CD14-positive monocyte (primary cell): ENCODE measurements around the gene SLC22A23. TPM values are rescaled to one million over a fixed set of nuclear protein-coding genes. Genes with fewer than 3 reads are reported as not detected.

ENCODE experiments used
- DNase-seq, 3 donors: peaks; one replicate each; pipeline ENCODE4 v3.0.0-alpha.2; 2011 to 2022
- H2AFZ ChIP-seq: 2 replicates; pipeline ENCODE4 v1.6.0; 2012; ENCODE audit warnings: mild to moderate bottlenecking, low read depth, low read length, inconsistent platforms; ENCODE audit not compliant: insufficient read depth, poor library complexity, severe bottlenecking
- H3K27ac ChIP-seq, 2 donors: 1 replicate in 1 of 2; 2 replicates in 1 of 2; pipeline ENCODE4 v1.5.1; 2012 to 2013; ENCODE audit warnings: low read length in 2 of 2, control low read depth in 1 of 2, inconsistent platforms in 1 of 2, low read depth in 1 of 2, mild to moderate bottlenecking in 1 of 2
- H3K27me3 ChIP-seq, 2 donors: one replicate each; pipeline versions ENCODE4 v1.6.0 to v1.6.1; 2011 to 2013; ENCODE audit warnings: low read length in 2 of 2; ENCODE audit not compliant: control insufficient read depth in 2 of 2, insufficient read depth in 2 of 2
- H3K36me3 ChIP-seq, 2 donors: replicated peaks in 1 of 2; 1 replicate in 1 of 2; 2 replicates in 1 of 2; pipeline versions ENCODE4 v1.5.1 to v1.6.1; 2012 to 2013; ENCODE audit warnings: low read length in 2 of 2, control low read depth in 1 of 2, inconsistent platforms in 1 of 2, mild to moderate bottlenecking in 1 of 2; ENCODE audit not compliant: insufficient read depth in 2 of 2, control insufficient read depth in 1 of 2
- H3K4me1 ChIP-seq, 2 donors: 1 replicate in 1 of 2; 2 replicates in 1 of 2; pipeline versions ENCODE4 v1.5.1 to v1.6.1; 2012 to 2013; ENCODE audit warnings: low read length in 2 of 2, control low read depth in 1 of 2, inconsistent platforms in 1 of 2, mild to moderate bottlenecking in 1 of 2, moderate library complexity in 1 of 2; ENCODE audit not compliant: insufficient read depth in 2 of 2, control insufficient read depth in 1 of 2
- H3K4me2 ChIP-seq: replicated peaks from 2 replicates; pipeline ENCODE3; 2012; ENCODE audit warnings: low read length, moderate library complexity, mild to moderate bottlenecking; ENCODE audit not compliant: poor library complexity, severe bottlenecking; ENCODE audit errors: extremely low read depth
- H3K4me3 ChIP-seq, 3 experiments: fragments of 200-600 bp in 1 of 3; sonication (generic) in 1 of 3; replicated peaks in 1 of 3; 1 replicate in 2 of 3; 2 replicates in 1 of 3; pipeline ENCODE4 v1.5.1; 2011 to 2013; ENCODE audit warnings: low read length in 3 of 3, mild to moderate bottlenecking in 3 of 3, control low read depth in 2 of 3, low read depth in 2 of 3, inconsistent platforms in 1 of 3, moderate library complexity in 1 of 3
- H3K79me2 ChIP-seq: 2 replicates; pipeline ENCODE4 v1.6.0; 2012; ENCODE audit warnings: mild to moderate bottlenecking, control low read depth, inconsistent platforms, low read length, moderate library complexity; ENCODE audit not compliant: insufficient read depth
- H3K9ac ChIP-seq: 2 replicates; pipeline ENCODE4 v1.6.0; 2017; ENCODE audit warnings: low read length, mild to moderate bottlenecking; ENCODE audit not compliant: insufficient read depth, poor library complexity, severe bottlenecking
- H3K9me3 ChIP-seq, 2 donors: replicated peaks in 1 of 2; 1 replicate in 1 of 2; 2 replicates in 1 of 2; pipeline versions ENCODE4 v1.5.1 to v1.6.1; 2012 to 2013; ENCODE audit warnings: low read length in 2 of 2, control low read depth in 1 of 2; ENCODE audit not compliant: control insufficient read depth in 1 of 2, insufficient read depth in 1 of 2
- H4K20me1 ChIP-seq: 2 replicates; pipeline ENCODE4 v1.6.0; 2012; ENCODE audit warnings: mild to moderate bottlenecking, low read length, control low read depth, moderate library complexity; ENCODE audit not compliant: insufficient read depth
- H3K27ac Mint-ChIP-seq, 7 donors: one replicate each; pipeline ENCODE4 v1.8.0; 2020; ENCODE audit warnings: mild to moderate bottlenecking in 7 of 7, mixed read lengths in 7 of 7, moderate library complexity in 6 of 7, inconsistent platforms in 2 of 7
- H3K27me3 Mint-ChIP-seq, 3 donors: one replicate each; pipeline ENCODE4 v1.8.0; 2021 to 2022; ENCODE audit warnings: low read depth in 3 of 3, mild to moderate bottlenecking in 3 of 3, mixed read lengths in 3 of 3, moderate library complexity in 3 of 3, inconsistent platforms in 1 of 3
- H3K36me3 Mint-ChIP-seq, 2 donors: one replicate each; pipeline ENCODE4 v1.8.0; 2020; ENCODE audit warnings: mixed read lengths in 2 of 2, inconsistent platforms in 1 of 2, mild to moderate bottlenecking in 1 of 2
- H3K4me1 Mint-ChIP-seq: one replicate; pipeline ENCODE4 v1.8.0; 2020; ENCODE audit warnings: mild to moderate bottlenecking, mixed read lengths
- H3K4me3 Mint-ChIP-seq, 2 donors: one replicate each; pipeline ENCODE4 v1.8.0; 2020; ENCODE audit warnings: mild to moderate bottlenecking in 2 of 2, mixed read lengths in 2 of 2, moderate library complexity in 1 of 2
- H3K9me3 Mint-ChIP-seq, 7 donors: one replicate each; pipeline ENCODE4 v1.8.0; 2020 to 2022; ENCODE audit warnings: mixed read lengths in 7 of 7, mild to moderate bottlenecking in 6 of 7, moderate library complexity in 6 of 7, inconsistent platforms in 2 of 7
- WGBS: methylation state at CpG from one replicate; pipeline ENCODE4 v1.1.5; 2013; ENCODE audit warnings: missing lambda C conversion rate; ENCODE audit not compliant: insufficient coverage; 5-methylcytosine and 5-hydroxymethylcytosine counted together
- intact Hi-C, 2 donors: fragments of 100-400 bp; cut with micrococcal nuclease; formaldehyde crosslinking; loops; one replicate each; pipeline versions ENCODE4 v1.15.0 to v1.15.1; 2023
- polyA plus RNA-seq, 3 donors: library from polyadenylated mRNA; depleted of rRNA in 1 of 3; unstranded in 2 of 3; stranded (reverse) in 1 of 3; fragments of 300-500 nt in 2 of 3; fragments of >200 nt in 1 of 3; fragmentation: Illumina TruSeq in 2 of 3; gene quantifications; 1 replicate in 2 of 3; 2 replicates in 1 of 3; pipeline ENCODE4 v1.2.3, GENCODE V29; 2012 to 2021
- TF ChIP-seq, protein P1 (sequence below): fragments of 200-600 bp; IDR thresholded peaks from one replicate; pipeline ENCODE4 v1.8.0; 2022; ENCODE audit warnings: antibody characterized with exemption, mild to moderate bottlenecking

SLC22A23 gene
- polyA plus RNA-seq, 3 donors, result 0.08 TPM; not detected in 2

DNA sequence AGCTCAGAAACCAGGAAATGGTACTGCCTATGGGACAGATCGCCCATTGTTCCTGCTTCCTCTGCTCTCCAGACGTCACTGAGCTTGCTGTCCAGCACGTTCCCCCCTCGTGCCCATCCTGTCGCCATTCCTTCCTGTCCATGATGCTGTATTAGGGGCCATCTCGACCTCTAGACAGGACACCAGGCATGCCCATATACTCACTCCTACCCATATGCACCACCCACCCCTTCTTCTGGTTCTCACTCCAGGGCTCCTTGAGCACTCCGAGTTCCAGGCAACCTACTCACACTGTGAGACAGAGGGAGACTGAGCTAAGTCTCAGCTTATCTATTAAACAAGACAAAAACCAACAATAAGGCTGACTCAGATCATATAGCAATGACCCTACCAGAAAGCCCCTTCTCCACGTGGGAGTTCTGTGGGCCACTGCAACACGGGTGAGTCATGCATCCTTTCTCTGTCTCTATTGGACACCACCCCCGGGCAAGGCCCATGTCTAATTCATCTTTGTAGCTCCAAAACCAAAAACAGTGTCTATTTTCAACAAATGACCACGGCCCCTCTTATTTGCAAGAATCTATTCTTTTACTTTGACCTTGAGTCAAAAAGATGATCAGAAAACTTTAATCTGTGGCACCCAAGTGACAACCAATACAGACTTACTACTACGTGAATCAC lies 132.4 kb downstream of the SLC22A23 start:
- Histone ChIP-seq H3K79me2 (no peaks in the 10 kb centered on the region), H3K9me3 (no peaks in the 10 kb centered on the region), H3K27ac (no peak overlapping the region), H3K36me3 (no peaks in the 10 kb centered on the region), H3K4me2 (no peak overlapping the region), H4K20me1 (no peaks in the 10 kb centered on the region), H2AFZ (no peak overlapping the region), H3K9ac (no peak overlapping the region), H3K27me3 (no peaks in the 10 kb centered on the region), H3K4me1 (no peaks in the 10 kb centered on the region), H3K4me3 (no peak overlapping the region)
- H3K9me3 Mint-ChIP-seq, result peaks cover 0 to 2% (median 0%) of the 10 kb centered on the region in 7 donors
- peaks cover 0 to 9% (median 5%) of the 10 kb centered on the region in 3 donors for H3K27me3 Mint-ChIP-seq
- peaks cover 5% of the 10 kb centered on the region for H3K4me1 Mint-ChIP-seq
- H3K36me3 Mint-ChIP-seq, result no peaks in the 10 kb centered on the region
- H3K4me3 Mint-ChIP-seq, result no peak overlapping the region
- DNase-seq, result peak; percentile 15 to 85 (median 18)
- TF ChIP-seq, protein P1, sequence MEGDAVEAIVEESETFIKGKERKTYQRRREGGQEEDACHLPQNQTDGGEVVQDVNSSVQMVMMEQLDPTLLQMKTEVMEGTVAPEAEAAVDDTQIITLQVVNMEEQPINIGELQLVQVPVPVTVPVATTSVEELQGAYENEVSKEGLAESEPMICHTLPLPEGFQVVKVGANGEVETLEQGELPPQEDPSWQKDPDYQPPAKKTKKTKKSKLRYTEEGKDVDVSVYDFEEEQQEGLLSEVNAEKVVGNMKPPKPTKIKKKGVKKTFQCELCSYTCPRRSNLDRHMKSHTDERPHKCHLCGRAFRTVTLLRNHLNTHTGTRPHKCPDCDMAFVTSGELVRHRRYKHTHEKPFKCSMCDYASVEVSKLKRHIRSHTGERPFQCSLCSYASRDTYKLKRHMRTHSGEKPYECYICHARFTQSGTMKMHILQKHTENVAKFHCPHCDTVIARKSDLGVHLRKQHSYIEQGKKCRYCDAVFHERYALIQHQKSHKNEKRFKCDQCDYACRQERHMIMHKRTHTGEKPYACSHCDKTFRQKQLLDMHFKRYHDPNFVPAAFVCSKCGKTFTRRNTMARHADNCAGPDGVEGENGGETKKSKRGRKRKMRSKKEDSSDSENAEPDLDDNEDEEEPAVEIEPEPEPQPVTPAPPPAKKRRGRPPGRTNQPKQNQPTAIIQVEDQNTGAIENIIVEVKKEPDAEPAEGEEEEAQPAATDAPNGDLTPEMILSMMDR, result no peak
- H3K27ac Mint-ChIP-seq, result no peak overlapping the region
- WGBS, result 74% methylated on average over 11 of the region's 12 CpGs
- intact Hi-C loops, result no loop called here

DNA sequence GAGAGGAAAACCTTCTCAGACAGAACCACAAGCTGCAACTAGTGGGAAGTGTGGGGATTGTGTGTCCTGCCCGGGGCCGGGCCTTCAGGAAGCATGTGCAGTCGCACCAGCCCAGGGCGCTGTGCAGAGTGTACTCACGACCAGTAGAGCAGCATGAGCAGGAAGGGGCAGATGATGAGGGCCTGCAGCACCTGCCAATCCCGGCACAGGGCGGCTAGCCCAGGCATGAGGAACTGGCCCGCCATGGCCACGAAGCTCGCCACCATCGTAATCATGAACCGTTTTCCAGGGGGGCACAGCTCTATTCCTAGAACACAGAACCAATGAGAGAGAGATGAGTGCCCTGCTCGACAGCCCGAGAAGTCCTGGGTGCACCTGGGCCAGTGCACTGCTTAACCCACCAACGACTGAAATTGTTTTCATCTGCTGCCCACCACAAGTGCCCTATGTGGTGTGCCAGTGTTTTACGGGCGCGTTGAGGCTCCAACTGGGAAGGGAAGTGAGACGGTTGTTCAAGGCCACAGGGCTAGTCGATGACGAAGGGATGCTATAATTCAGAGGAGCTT lies 133.1 kb downstream of the SLC22A23 start:
- Mint-ChIP-seq H3K27ac (no peak overlapping the region), H3K27me3 (peaks cover 2 to 11% (median 5%) of the 10 kb centered on the region in 3 donors), H3K36me3 (no peaks in the 10 kb centered on the region), H3K4me3 (no peak overlapping the region), H3K4me1 (peaks cover 5% of the 10 kb centered on the region), H3K9me3 (peaks cover 0 to 2% (median 0%) of the 10 kb centered on the region in 7 donors)
- H3K9me3 ChIP-seq, result no peaks in the 10 kb centered on the region
- H4K20me1 ChIP-seq, result no peaks in the 10 kb centered on the region
- no peak overlapping the region for H3K4me2 ChIP-seq
- no peak overlapping the region for H2AFZ ChIP-seq
- no peaks in the 10 kb centered on the region for H3K79me2 ChIP-seq
- no peak overlapping the region for H3K9ac ChIP-seq
- WGBS, result 94% methylated on average over 19 of the region's 21 CpGs
- no peaks in the 10 kb centered on the region for H3K4me1 ChIP-seq
- H3K27ac ChIP-seq, result no peak overlapping the region
- TF ChIP-seq, protein P1, result no peak
- no peaks in the 10 kb centered on the region for H3K36me3 ChIP-seq
- no peaks in the 10 kb centered on the region for H3K27me3 ChIP-seq
- intact Hi-C loops, result no loop called here
- DNase-seq, result no peak
- no peak overlapping the region for H3K4me3 ChIP-seq
